TTC549 (cell line): ENCODE results near the gene SUSD5.
"Not testable (repeated sequence)": the region's sequence is repeated elsewhere in the genome, so short reads cannot be mapped to it uniquely, and the experiment has no call there.

Experiments used
- FAIRE-seq: peaks from 2 replicates; lab custom pipeline; 2012; peaks lifted over from hg19 to GRCh38; lab: Jason Lieb, UNC

Gene SUSD5

DNA sequence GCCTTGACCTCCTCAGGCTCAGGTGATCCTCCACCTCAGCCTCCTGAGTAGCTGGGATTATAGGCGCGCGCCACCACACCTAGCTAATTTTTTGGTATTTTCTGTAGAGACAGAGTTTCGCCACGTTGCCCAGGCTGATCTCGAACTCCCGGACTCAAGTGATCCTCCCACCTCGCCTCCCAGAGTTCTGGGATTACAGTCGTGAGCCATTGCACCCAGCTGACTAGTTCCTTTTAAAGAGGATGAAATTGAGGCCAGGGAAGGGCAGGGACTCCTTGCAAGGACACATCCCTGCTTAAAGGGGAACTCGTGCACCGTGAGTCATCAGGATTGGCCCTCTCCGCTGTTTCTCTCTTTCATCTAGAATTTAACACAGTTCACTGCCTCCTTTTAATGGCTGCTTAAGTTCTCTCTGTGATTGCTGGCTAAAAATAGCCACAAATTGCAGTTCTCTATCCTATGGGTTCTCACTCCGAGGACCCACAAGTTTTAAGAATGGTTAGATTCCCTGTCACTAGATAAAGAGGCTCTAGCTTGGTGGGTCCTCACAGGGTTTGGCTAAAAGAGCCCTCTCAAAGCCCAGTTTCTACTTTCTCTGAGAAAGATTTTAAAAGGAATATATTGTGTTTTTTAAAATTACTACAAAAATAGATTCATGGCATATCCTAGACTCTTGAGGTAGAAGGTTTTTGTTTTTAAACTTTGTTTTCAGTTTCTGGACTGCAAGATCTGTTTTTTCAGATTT lies 103.4 kb downstream of the SUSD5 start:
- no peak for FAIRE-seq

DNA sequence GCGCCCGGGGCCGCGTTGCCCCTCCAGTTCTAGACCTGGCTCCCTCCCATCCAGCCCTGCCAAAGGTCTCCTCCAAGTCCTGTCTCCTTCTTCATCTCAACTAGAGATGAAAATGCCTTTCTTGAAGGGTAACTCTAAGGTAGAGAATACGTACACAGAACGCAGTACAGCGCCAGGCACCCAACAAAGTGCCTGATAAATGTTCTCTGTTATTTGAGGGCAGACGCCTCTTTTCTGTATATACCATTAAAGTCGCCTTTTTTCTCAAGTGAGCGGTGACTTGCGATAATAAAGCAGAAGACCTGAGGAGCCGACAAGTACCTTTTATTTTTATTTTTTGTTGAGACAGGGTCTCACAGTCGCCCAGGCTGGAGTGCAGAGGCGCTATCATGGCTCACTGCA lies 104.0 kb downstream of the SUSD5 start:
- no peak for FAIRE-seq

DNA sequence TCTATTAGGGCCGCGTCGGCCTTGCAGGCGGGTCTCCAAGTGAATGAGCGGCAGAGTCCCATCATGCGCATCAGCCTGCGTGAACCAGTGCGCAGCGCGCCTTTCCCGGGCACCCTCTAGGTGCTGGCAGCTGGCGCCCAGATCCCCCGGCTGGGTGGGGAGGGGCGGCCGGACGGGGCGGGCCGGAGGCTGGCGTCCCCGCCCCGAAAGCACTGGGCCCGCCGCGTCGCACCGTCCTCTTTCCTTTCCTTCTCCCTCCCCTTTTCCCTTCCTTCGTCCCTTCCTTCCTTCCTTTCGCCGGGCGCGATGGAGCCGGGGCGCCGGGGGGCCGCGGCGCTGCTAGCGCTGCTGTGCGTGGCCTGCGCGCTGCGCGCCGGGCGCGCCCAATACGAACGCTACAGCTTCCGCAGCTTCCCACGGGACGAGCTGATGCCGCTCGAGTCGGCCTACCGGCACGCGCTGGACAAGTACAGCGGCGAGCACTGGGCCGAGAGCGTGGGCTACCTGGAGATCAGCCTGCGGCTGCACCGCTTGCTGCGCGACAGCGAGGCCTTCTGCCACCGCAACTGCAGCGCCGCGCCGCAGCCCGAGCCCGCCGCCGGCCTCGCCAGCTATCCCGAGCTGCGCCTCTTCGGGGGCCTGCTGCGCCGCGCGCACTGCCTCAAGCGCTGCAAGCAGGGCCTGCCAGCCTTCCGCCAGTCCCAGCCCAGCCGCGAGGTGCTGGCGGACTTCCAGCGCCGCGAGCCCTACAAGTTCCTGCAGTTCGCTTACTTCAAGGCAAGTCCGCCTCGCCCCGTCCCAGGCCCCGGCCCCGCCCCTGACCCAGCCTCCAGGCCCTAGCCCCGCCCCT lies 104.6 kb downstream of the SUSD5 start, which contains the start of gene CRTAP:
Gene CRTAP (plus strand): TSS at position 243 of the 850 bp plus-strand sequence. CDS start 64 bp downstream, at position 307.
- FAIRE-seq, result no peak

DNA sequence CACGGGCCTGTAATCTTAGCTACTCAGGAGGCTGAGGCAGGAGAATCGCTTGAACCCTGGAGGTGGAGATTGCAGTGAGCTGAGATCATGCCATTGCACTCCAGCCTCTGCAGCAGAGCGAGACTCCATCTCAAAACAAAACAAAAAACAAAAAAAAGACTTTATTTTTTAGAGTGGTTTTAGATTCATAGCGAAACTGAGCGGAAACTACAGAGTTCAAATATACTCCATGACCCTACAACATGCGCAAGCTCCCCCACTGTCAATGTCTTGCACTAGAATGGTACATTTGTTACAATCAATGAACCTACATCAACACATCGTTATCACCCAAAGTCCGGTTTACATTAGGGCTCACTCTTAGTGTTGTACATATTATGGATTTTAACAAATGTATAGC lies 107.0 kb downstream of the SUSD5 start:
- no peak for FAIRE-seq

DNA sequence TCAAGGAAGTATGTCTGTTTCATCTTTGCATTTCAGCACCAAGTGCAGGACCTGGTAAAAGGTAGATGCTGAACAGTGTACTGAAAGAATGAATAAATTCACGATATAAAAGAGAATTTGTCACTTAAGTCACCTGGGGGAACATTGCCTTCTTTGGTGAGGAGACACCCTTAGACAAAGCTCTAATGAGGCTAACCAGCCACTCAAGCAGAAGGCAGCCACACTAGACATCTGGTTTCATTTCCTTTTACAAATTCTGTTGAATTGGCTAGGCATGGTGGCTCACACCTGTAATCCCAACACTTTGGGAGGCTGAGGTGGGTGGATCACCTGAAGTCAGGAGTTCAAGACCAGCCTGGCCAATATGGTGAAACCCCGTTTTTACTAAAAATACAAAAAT lies 111.8 kb downstream of the SUSD5 start:
- FAIRE-seq, result not testable (repeated sequence)

DNA sequence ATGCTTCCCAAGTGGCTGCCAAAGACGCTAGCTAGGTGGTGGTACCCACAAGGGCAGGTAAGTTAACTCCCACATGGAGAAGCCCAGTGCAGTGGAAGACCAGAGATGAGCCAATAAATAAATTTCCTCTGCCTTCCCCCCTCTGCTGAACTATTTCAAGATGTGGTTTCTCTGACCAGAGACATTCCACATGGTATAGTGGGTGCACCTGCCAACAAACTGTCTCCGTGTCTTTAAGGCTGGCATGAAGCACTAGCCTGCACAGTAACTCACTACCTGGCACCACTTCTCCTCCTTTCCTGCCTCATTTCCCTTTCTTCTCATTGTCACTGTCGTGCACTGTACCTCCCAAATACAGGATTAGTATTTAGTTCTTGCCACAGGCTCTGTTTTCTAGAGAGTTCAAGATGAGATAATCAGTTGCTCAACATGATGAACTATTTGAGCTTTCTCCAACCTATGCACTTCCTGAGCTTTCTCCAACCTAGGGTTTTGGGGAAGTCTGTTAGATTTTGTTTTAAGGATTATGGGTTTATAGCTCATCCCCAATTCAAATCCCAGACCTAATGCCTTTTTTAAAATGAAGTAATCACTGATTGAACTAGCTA lies 113.2 kb downstream of the SUSD5 start:
- no peak for FAIRE-seq

DNA sequence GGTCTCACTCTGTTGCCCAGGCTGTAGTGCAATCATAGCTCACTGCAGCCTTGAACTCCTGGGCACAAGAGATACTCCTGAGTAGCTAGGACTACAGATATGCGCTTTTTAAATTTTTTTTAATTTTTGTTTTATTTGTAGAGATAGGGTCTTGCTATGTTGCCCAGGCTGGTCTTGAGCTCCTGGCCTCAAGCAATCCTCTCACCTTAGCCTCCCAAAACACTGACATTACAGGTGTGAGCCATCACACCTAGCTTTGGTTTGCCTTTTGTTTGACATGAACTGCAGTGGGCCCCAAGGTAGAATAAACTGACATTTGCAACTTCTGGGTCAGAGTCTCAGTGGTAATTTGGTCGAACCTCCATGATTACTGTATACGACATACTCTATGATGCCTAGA lies 113.8 kb downstream of the SUSD5 start:
- no peak for FAIRE-seq

DNA sequence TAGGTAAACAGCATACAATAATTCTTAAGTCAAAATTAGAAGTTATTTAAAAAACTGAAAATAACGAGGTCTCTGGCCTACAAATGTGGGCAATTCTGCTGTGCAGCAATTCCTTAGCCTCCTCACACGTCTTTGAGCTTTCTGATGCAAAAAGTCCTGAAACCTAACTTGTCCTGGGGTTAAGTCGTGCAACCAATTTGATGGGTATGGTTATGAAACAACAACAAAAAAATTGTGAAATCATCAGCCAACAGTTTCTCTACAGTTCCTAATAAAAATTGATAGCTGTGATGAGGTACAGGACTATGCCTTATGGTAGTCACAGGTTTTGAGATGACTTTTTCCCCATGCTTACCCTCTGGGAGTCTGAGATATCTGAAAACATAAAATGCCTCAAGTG lies 115.1 kb downstream of the SUSD5 start:
- FAIRE-seq, result no peak

DNA sequence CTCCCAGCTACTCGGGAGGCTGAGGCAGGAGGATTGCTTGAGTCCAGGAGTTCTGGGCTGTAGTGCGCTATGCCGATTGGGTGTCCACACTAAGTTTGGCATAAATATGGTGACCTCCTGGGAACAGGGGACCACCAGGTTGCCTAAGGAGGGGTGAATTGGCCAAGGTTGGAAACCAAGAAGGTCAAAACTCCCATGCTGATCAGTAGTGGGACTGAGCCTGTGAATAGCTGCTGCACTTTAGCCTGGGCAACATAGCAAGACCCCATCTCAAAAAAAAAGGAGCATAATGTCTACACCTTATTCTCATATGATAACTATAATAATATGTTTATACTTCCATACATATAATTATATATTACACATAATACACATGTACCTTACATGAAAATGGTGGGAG lies 115.6 kb downstream of the SUSD5 start:
- FAIRE-seq, result no peak

DNA sequence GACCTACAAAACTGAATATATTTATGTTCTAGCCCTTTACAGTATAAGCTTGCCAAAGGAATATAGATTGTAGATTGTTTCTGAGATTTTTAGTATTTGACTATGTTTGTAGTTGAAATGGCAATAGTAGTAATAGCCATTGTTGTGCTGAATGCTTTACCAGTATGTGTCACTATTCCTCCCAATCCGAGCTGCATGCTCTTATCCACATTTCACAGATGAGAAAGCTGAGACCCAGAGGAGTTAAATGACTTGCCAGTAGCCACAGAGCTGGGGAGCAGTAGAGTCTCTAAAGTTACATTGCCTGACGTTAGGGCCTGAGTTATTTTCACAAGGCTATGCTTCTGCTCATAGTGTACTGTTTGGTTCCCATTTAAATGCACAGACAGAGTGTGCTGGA lies 118.4 kb downstream of the SUSD5 start:
- no peak for FAIRE-seq
